Gastroesophageal sphincter (tissue), 4 donors: ENCODE measurements around the gene FHIT. TPM values are rescaled to one million over a fixed set of nuclear protein-coding genes. Genes with fewer than 3 reads are reported as not detected.

Experiments
- ATAC-seq: fragments of 150-250 bp; one replicate; pipeline ENCODE4 v1.9.1; 2016; ENCODE audit warnings: mild to moderate bottlenecking, moderate library complexity
- H3K27ac ChIP-seq, 4 donors: fragments of 200-600 bp; sonication (generic) in 3 of 4; 1 replicate in 3 of 4; 2 replicates in 1 of 4; pipeline ENCODE4 v1.5.1; 2016 to 2019
- H3K27me3 ChIP-seq: fragments of 200-600 bp; sonication (generic); one replicate; pipeline ENCODE4 v1.5.1; 2019
- H3K36me3 ChIP-seq, 2 donors: fragments of 200-600 bp; sonication (generic); one replicate each; pipeline ENCODE4 v1.5.1; 2019; ENCODE audit warnings: control low read depth in 1 of 2
- H3K4me1 ChIP-seq, 3 donors: fragments of 200-600 bp; sonication (generic); 1 replicate in 2 of 3; 2 replicates in 1 of 3; pipeline ENCODE4 v1.5.1; 2016 to 2019; ENCODE audit warnings: control low read depth in 2 of 3
- H3K4me3 ChIP-seq, 2 donors: fragments of 200-600 bp; sonication (generic); one replicate each; pipeline ENCODE4 v1.5.1; 2019; ENCODE audit warnings: mild to moderate bottlenecking in 1 of 2, moderate library complexity in 1 of 2
- H3K9me3 ChIP-seq, 3 donors: fragments of 200-600 bp; sonication (generic); one replicate each; pipeline ENCODE4 v1.5.1; 2017 to 2019; ENCODE audit warnings: control low read depth in 2 of 3
- CTCF ChIP-seq, 4 experiments: fragments of 200-600 bp in 2 of 4; fragments of 450-650 bp in 2 of 4; sonication (generic) in 1 of 4; IDR thresholded peaks; one replicate each; pipeline ENCODE4 v1.5.1; 2017 to 2019; ENCODE audit warnings: antibody characterized with exemption in 4 of 4, mild to moderate bottlenecking in 2 of 4, moderate library complexity in 2 of 4
- EP300 ChIP-seq: sonication (generic); formaldehyde crosslinking; IDR thresholded peaks from one replicate; pipeline ENCODE4 v1.6.1; 2017; ENCODE audit warnings: antibody characterized with exemption, mild to moderate bottlenecking
- POLR2A ChIP-seq, 2 donors: fragments of 450-650 bp; IDR thresholded peaks; one replicate each; pipeline ENCODE4 v1.6.1; 2017; ENCODE audit warnings: antibody characterized with exemption in 2 of 2, mild to moderate bottlenecking in 2 of 2, moderate library complexity in 1 of 2
- POLR2AphosphoS5 ChIP-seq: sonication (generic); formaldehyde crosslinking; IDR thresholded peaks from one replicate; pipeline ENCODE4 v1.6.1; 2017; ENCODE audit warnings: antibody characterized with exemption
- WGBS, 2 donors: methylation state at CpG; one replicate each; pipeline ENCODE4 v1.1.5; 2018; ENCODE audit warnings: low coverage in 1 of 2; 5-methylcytosine and 5-hydroxymethylcytosine counted together
- total RNA-seq, 4 donors: library from RNA; depleted of rRNA; stranded (reverse); fragments of >200 nt; gene quantifications; one replicate each; pipeline ENCODE4 v1.1.0, GENCODE V29; 2016

FHIT gene
- 1 to 10 TPM; 1.4 to 7.3 (median 3.9) TPM for total RNA-seq

- Histone ChIP-seq H3K4me1 (peaks cover 0 to 21% (median 7%) of the 10 kb centered on the region in 3 donors), H3K27me3 (no peaks in the 10 kb centered on the region), H3K27ac (peak within 1 kb of the TSS; percentile 69 to 82 (median 78)), H3K36me3 (no peaks in the 10 kb centered on the region), H3K4me3 (peak within 1 kb of the TSS; percentile 50 to 63), H3K9me3 (no peaks in the 10 kb centered on the region)
- ATAC-seq, result peak; percentile 100
- WGBS, 2 donors, result 0% methylated on average over 16 to 21 of the region's 41 CpGs
- TF ChIP-seq POLR2A (IDR thresholded peaks at IDR 0.05) (no peak), EP300 (no peak), CTCF (IDR thresholded peaks at IDR 0.05) (peak in 1 of 4 experiments; percentile 2), POLR2AphosphoS5 (peak; percentile 41)
Measured at GRCh38 chr3:61251174-61251972, at the start of gene FHIT. TSS of gene FHIT (minus strand) at chr3:61251452.

- TF ChIP-seq CTCF (IDR thresholded peaks at IDR 0.05) (no peak), EP300 (no peak)
- no peaks in the 10 kb centered on the region for H3K36me3 ChIP-seq
- H3K9me3 ChIP-seq, result no peaks in the 10 kb centered on the region
- no peak overlapping the region for H3K27ac ChIP-seq
- no peaks in the 10 kb centered on the region for H3K27me3 ChIP-seq
- 33 to 41% methylated on average over 2 of the region's 2 CpGs for WGBS, 2 donors
- ATAC-seq, result no peak
- H3K4me1 ChIP-seq, result no peaks in the 10 kb centered on the region
- no peak overlapping the region for H3K4me3 ChIP-seq
Measured at GRCh38 chr3:61300786-61301185, 49.5 kb upstream of the FHIT start.

- WGBS, 2 donors, result 55% methylated on average over 4 of the region's 4 CpGs
- no peaks in the 10 kb centered on the region for H3K4me1 ChIP-seq
- TF ChIP-seq EP300, result no peak
- no peak for TF ChIP-seq POLR2AphosphoS5
- no peak for TF ChIP-seq POLR2A (IDR thresholded peaks at IDR 0.05)
- no peak for TF ChIP-seq CTCF (IDR thresholded peaks at IDR 0.05)
Measured at GRCh38 chr3:61300006-61300380, 48.7 kb upstream of the FHIT start.

DNA sequence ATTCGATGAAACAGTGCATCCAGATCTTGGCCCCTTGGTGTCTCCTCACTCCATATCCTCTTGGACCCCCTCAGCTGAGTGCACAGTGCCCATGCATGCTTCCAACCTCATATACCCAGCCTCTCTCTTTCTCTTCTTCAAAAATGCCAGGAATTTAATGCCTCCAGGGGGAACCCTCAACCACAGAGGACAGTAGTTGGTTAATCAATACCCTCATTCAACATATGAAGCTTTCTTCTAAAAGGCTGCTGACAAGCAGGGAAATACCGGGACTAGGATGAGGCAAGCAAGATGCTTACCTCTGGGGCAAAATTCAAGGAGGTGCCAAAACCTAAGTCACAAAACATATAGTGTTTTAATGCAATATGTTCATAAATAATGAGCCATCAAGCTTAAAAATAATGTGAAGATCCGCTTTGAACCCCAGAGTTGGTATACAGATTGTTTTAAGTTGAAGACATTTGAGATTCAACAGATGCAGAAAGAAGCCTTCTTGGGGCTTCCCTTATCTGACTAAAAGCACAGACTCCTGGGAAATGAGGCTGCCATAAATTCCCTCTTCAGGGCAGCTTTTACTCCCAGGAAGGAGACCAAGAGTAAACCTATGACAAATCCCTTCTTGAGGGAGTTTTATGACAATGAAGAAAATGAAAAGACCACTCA is 48.2 kb upstream of the FHIT start:
- Histone ChIP-seq H3K27ac (no peak overlapping the region), H3K27me3 (no peaks in the 10 kb centered on the region), H3K4me1 (no peaks in the 10 kb centered on the region), H3K9me3 (no peaks in the 10 kb centered on the region), H3K36me3 (no peaks in the 10 kb centered on the region), H3K4me3 (no peak overlapping the region)
- no peak for TF ChIP-seq EP300
- no peak for TF ChIP-seq POLR2AphosphoS5
- TF ChIP-seq POLR2A (IDR thresholded peaks at IDR 0.05), result no peak
- TF ChIP-seq CTCF (IDR thresholded peaks at IDR 0.05), result no peak
- 59 to 64% methylated on average over 3 of the region's 3 CpGs for WGBS, 2 donors
- no peak for ATAC-seq

More at GRCh38 chr3:61300006-61300380, 48.7 kb upstream of the FHIT start:
- no peaks in the 10 kb centered on the region for H3K9me3 ChIP-seq
- H3K4me3 ChIP-seq, result no peak overlapping the region
- no peak for ATAC-seq
- H3K27ac ChIP-seq, result no peak overlapping the region
- H3K36me3 ChIP-seq, result no peaks in the 10 kb centered on the region
- H3K27me3 ChIP-seq, result no peaks in the 10 kb centered on the region

GRCh38 chr3:61297821-61298220 is 46.6 kb upstream of the FHIT start:
- Histone ChIP-seq H3K9me3 (no peaks in the 10 kb centered on the region), H3K36me3 (no peaks in the 10 kb centered on the region), H3K4me1 (no peaks in the 10 kb centered on the region), H3K27ac (no peak overlapping the region), H3K4me3 (no peak overlapping the region), H3K27me3 (no peaks in the 10 kb centered on the region)
- TF ChIP-seq CTCF (IDR thresholded peaks at IDR 0.05) (no peak), EP300 (no peak)
- ATAC-seq, result no peak
- 13 to 44% methylated on average over 1 of the region's 1 CpG for WGBS, 2 donors
